H9 (cell line): Measurements from ENCODE around the gene LRRC40. TPM values are rescaled to one million over a fixed set of nuclear protein-coding genes. Genes with fewer than 3 reads are reported as not detected.
A peak's percentile ranks its signal among the peaks of the same experiment; 100 is the strongest.

Experiments used
- DNase-seq: peaks from one replicate; pipeline ENCODE4 v3.0.0-alpha.2; 2017
- H2AFZ ChIP-seq: one replicate; pipeline ENCODE4 v1.6.1; 2013; ENCODE audit warnings: mild to moderate bottlenecking, low read length, control low read depth, moderate library complexity
- H2AK5ac ChIP-seq: 2 replicates; pipeline ENCODE4 v1.6.1; 2013; ENCODE audit warnings: low read length, control low read depth, mixed read lengths; ENCODE audit not compliant: insufficient read length
- H2BK120ac ChIP-seq: one replicate; pipeline ENCODE4 v1.6.1; 2013; ENCODE audit warnings: low read depth, mild to moderate bottlenecking, low read length, control low read depth, inconsistent platforms; ENCODE audit not compliant: poor library complexity, severe bottlenecking
- H2BK12ac ChIP-seq: 2 replicates; pipeline ENCODE4 v1.6.1; 2013; ENCODE audit warnings: low read length, control low read depth, mixed read lengths, low read depth; ENCODE audit not compliant: insufficient read length
- H2BK15ac ChIP-seq: 2 replicates; pipeline ENCODE4 v1.6.1; 2013; ENCODE audit warnings: low read depth, low read length, control low read depth
- H2BK20ac ChIP-seq: one replicate; pipeline ENCODE4 v1.6.1; 2013; ENCODE audit warnings: low read depth, mild to moderate bottlenecking, low read length, control low read depth, inconsistent platforms; ENCODE audit not compliant: poor library complexity, severe bottlenecking
- H2BK5ac ChIP-seq: 2 replicates; pipeline ENCODE4 v1.6.1; 2013; ENCODE audit warnings: low read length, control low read depth, mixed read lengths; ENCODE audit not compliant: insufficient read length
- H3K14ac ChIP-seq: 2 replicates; pipeline ENCODE4 v1.6.1; 2013; ENCODE audit warnings: low read length, control low read depth; ENCODE audit not compliant: insufficient read depth
- H3K18ac ChIP-seq: 2 replicates; pipeline ENCODE4 v1.6.1; 2013; ENCODE audit warnings: low read depth, mild to moderate bottlenecking, mixed read lengths, low read length, control low read depth; ENCODE audit not compliant: insufficient read length
- H3K23ac ChIP-seq: 2 replicates; pipeline ENCODE4 v1.6.1; 2013; ENCODE audit warnings: low read length, control low read depth, mixed read lengths, low read depth; ENCODE audit not compliant: insufficient read length
- H3K23me2 ChIP-seq: 2 replicates; pipeline ENCODE4 v1.6.1; 2013; ENCODE audit warnings: low read depth, mild to moderate bottlenecking, mixed read lengths, low read length, control low read depth; ENCODE audit not compliant: insufficient read length, poor library complexity, severe bottlenecking
- H3K27ac ChIP-seq: 2 replicates; pipeline ENCODE4 v1.5.1; 2013; ENCODE audit warnings: low read length, control low read depth, mixed read lengths, low read depth; ENCODE audit not compliant: insufficient read length
- H3K27me3 ChIP-seq: 2 replicates; pipeline ENCODE4 v1.6.1; 2013; ENCODE audit warnings: low read length, control low read depth, inconsistent platforms; ENCODE audit not compliant: insufficient read depth
- H3K4ac ChIP-seq: 2 replicates; pipeline ENCODE4 v1.6.1; 2013; ENCODE audit warnings: low read depth, mild to moderate bottlenecking, control low read depth, inconsistent platforms, low read length, moderate library complexity
- H3K4me1 ChIP-seq: 2 replicates; pipeline ENCODE4 v1.6.1; 2013; ENCODE audit warnings: low read length, control low read depth, inconsistent platforms; ENCODE audit not compliant: insufficient read depth
- H3K4me2 ChIP-seq: 2 replicates; pipeline ENCODE4 v1.6.1; 2013; ENCODE audit warnings: low read length, control low read depth, mixed read lengths; ENCODE audit not compliant: insufficient read length, insufficient read depth
- H3K56ac ChIP-seq: 2 replicates; pipeline ENCODE4 v1.6.1; 2013; ENCODE audit warnings: low read depth, mild to moderate bottlenecking, mixed read lengths, low read length, control low read depth; ENCODE audit not compliant: insufficient read length
- H3K79me1 ChIP-seq: 2 replicates; pipeline ENCODE4 v1.6.1; 2013; ENCODE audit warnings: low read depth, mild to moderate bottlenecking, moderate library complexity, low read length, control low read depth, inconsistent platforms; ENCODE audit not compliant: insufficient read depth, poor library complexity, severe bottlenecking
- H3K79me2 ChIP-seq: 2 replicates; pipeline ENCODE4 v1.6.1; 2013; ENCODE audit warnings: low read length, control low read depth, inconsistent platforms; ENCODE audit not compliant: insufficient read depth
- H3K9ac ChIP-seq: 2 replicates; pipeline ENCODE4 v1.6.1; 2013; ENCODE audit warnings: low read length, control low read depth, mixed read lengths; ENCODE audit not compliant: insufficient read length; ENCODE audit errors: extremely low read depth
- H3K9me3 ChIP-seq: one replicate; pipeline ENCODE4 v1.6.1; 2013; ENCODE audit warnings: low read depth, low read length, inconsistent platforms; ENCODE audit not compliant: control insufficient read depth
- H3T11ph ChIP-seq: one replicate; pipeline ENCODE4 v1.6.1; 2013; ENCODE audit warnings: mild to moderate bottlenecking, low read length, control low read depth, inconsistent platforms
- H4K20me1 ChIP-seq: one replicate; pipeline ENCODE4 v1.6.1; 2013; ENCODE audit not compliant: control insufficient read depth, insufficient read length, insufficient read depth
- H4K5ac ChIP-seq: 2 replicates; pipeline ENCODE4 v1.6.1; 2013; ENCODE audit warnings: low read depth, mild to moderate bottlenecking, mixed read lengths, low read length, control low read depth; ENCODE audit not compliant: insufficient read length
- H4K8ac ChIP-seq: replicated peaks from 2 replicates; pipeline ENCODE4 v1.6.1; 2013; ENCODE audit warnings: low read length, control low read depth, mixed read lengths, low read depth; ENCODE audit not compliant: insufficient read length
- H4K91ac ChIP-seq: 2 replicates; pipeline ENCODE4 v1.6.1; 2013; ENCODE audit warnings: low read depth, mild to moderate bottlenecking, moderate library complexity, mixed read lengths, low read length, control low read depth; ENCODE audit not compliant: insufficient read length
- H3K27ac Mint-ChIP-seq, 3 experiments: 2 replicates in 2 of 3; 3 replicates in 1 of 3; pipeline ENCODE4 v1.8.0; 2020 to 2021; ENCODE audit warnings: mixed read lengths in 3 of 3, mild to moderate bottlenecking in 1 of 3, moderate library complexity in 1 of 3
- H3K27me3 Mint-ChIP-seq: 2 replicates; pipeline ENCODE4 v1.8.0; 2021; ENCODE audit warnings: low read depth, mild to moderate bottlenecking, moderate library complexity, mixed read lengths
- H3K36me3 Mint-ChIP-seq, 3 experiments: 2 replicates in 2 of 3; 3 replicates in 1 of 3; pipeline ENCODE4 v1.8.0; 2020 to 2021; ENCODE audit warnings: low read depth in 3 of 3, mixed read lengths in 3 of 3; ENCODE audit not compliant: insufficient read depth in 1 of 3
- H3K4me1 Mint-ChIP-seq, 2 experiments: 2 replicates each; pipeline ENCODE4 v1.8.0; 2020; ENCODE audit warnings: mixed read lengths in 2 of 2
- H3K4me3 Mint-ChIP-seq, 2 experiments: 2 replicates in 1 of 2; 3 replicates in 1 of 2; pipeline ENCODE4 v1.8.0; 2020 to 2021; ENCODE audit warnings: mild to moderate bottlenecking in 2 of 2, mixed read lengths in 2 of 2, moderate library complexity in 1 of 2
- H3K9me3 Mint-ChIP-seq, 2 experiments: 2 replicates in 1 of 2; 3 replicates in 1 of 2; pipeline ENCODE4 v1.8.0; 2020; ENCODE audit warnings: mild to moderate bottlenecking in 2 of 2, mixed read lengths in 2 of 2, moderate library complexity in 1 of 2
- CTCF ChIP-seq: fragments of 200-600 bp; sonication (generic); conservative IDR thresholded peaks from 3 replicates; pipeline ENCODE4 v1.8.0; 2021; ENCODE audit warnings: antibody characterized with exemption, mild to moderate bottlenecking
- WGBS: extraction: QIAGEN DNeasy Blood & Tissue Kit; methylation state at CpG from one replicate; pipeline ENCODE4 v1.1.7; 2013; ENCODE audit warnings: missing lambda C conversion rate, low lambda C conversion rate, mixed read lengths; ENCODE audit not compliant: insufficient read length; ENCODE audit errors: extremely low coverage; 5-methylcytosine and 5-hydroxymethylcytosine counted together
- total RNA-seq: library from RNA; stranded (reverse); gene quantifications from 2 replicates; pipeline ENCODE4 v1.2.1, GENCODE V29; 2021

Gene LRRC40
- total RNA-seq, 1 experiment from 2014 or later: 27.6 TPM

DNA sequence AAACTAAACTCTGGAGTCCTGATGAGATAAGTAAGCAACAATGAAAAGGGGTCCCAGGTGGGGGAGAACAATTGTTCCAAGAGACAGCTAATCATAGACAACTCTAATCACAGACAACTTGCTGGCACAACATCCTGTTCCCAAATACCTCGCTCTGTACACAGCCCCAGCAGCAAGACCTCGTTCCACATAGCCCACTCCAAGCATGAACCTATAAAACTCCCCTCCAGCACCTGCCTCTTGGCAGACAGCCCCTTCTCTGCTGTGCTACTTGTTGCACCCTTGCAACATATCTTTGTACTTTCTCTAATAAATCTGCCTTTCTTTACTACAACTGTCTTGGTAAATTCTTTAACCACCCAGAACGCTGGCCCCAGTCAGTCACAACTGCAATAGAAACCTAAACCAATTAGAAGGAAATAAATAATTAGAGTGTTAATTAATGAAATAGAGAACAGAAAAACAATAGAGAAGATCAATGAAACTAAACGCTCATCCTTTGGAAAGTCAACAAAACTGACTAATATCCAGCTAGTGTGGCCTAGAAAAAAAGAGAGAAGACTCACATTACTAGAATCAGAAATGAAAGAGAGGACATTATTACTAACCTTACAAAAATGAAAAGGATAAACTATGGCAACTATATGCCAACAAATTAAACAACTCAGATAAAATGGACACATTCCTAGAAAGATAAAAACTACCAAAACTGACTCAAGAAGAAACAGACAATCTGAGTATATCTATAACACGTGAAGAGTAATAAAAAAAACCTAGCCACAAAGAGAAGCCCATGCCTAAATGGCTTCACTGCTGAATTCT is 36.1 kb downstream of the LRRC40 start:
- H3K23me2 ChIP-seq: no peaks in the 10 kb centered on the region
- H3K79me2 ChIP-seq: no peaks in the 10 kb centered on the region
- Mint-ChIP-seq H3K27ac (peak overlapping the region in 2 of 3 experiments; percentile 1 to 41; a peak in 3 of 7 replicates), H3K27me3 (no peaks in the 10 kb centered on the region), H3K9me3 (no peaks in the 10 kb centered on the region), H3K4me3 (no peak overlapping the region), H3K4me1 (peaks cover 4 to 6% of the 10 kb centered on the region in 2 experiments; a peak in 2 of 4 replicates), H3K36me3 (peaks cover 0 to 6% (median 0%) of the 10 kb centered on the region in 3 experiments; a peak in 1 of 7 replicates)
- no peak overlapping the region for H3K4ac ChIP-seq
- H3K23ac ChIP-seq: no peak overlapping the region
- H3K27me3 ChIP-seq: no peaks in the 10 kb centered on the region
- H2BK120ac ChIP-seq: no peak overlapping the region
- no CpG with 5 or more reads among the region's 5 CpGs for WGBS
- H4K8ac ChIP-seq: no peak overlapping the region
- no peak overlapping the region for H2AK5ac ChIP-seq
- H3T11ph ChIP-seq: no peak overlapping the region
- no peak overlapping the region for H2BK12ac ChIP-seq
- H3K18ac ChIP-seq: no peak overlapping the region
- H2AFZ ChIP-seq: no peak overlapping the region
- H3K14ac ChIP-seq: no peak overlapping the region; the same call in 1 of the 2 replicates
- DNase-seq: no peak
- no peaks in the 10 kb centered on the region for H3K4me1 ChIP-seq
- H3K56ac ChIP-seq: no peak overlapping the region
- H2BK5ac ChIP-seq: no peak overlapping the region
- H3K79me1 ChIP-seq: no peaks in the 10 kb centered on the region
- H3K27ac ChIP-seq: no peak overlapping the region
- no peak overlapping the region for H4K5ac ChIP-seq
- H3K9me3 ChIP-seq: no peaks in the 10 kb centered on the region
- H3K4me2 ChIP-seq: no peak overlapping the region
- H4K91ac ChIP-seq: no peak overlapping the region
- TF ChIP-seq CTCF: no peak
- H3K9ac ChIP-seq: no peak overlapping the region
- no peak overlapping the region for H2BK20ac ChIP-seq
- no peaks in the 10 kb centered on the region for H4K20me1 ChIP-seq
- H2BK15ac ChIP-seq: no peak overlapping the region
